GM23248 (cell line): ENCODE measurements around the gene F8A1.
"Not testable (repeated sequence)": the region's sequence is repeated elsewhere in the genome, so short reads cannot be mapped to it uniquely, and the experiment has no call there.

Experiments used
- EZH2 ChIP-seq: fragments of 200-600 bp; sonication (generic); IDR thresholded peaks from 2 replicates; pipeline ENCODE4 v1.6.1; 2018; ENCODE audit warnings: antibody characterized with exemption, mild to moderate bottlenecking; ENCODE audit not compliant: insufficient read depth, poor library complexity, severe bottlenecking
- EZH2phosphoT487 ChIP-seq: fragments of 200-600 bp; sonication (generic); IDR thresholded peaks from 2 replicates; pipeline ENCODE4 v1.6.1; 2018; ENCODE audit warnings: antibody characterized with exemption, moderate library complexity, mild to moderate bottlenecking, low read depth; ENCODE audit not compliant: insufficient read depth

DNA sequence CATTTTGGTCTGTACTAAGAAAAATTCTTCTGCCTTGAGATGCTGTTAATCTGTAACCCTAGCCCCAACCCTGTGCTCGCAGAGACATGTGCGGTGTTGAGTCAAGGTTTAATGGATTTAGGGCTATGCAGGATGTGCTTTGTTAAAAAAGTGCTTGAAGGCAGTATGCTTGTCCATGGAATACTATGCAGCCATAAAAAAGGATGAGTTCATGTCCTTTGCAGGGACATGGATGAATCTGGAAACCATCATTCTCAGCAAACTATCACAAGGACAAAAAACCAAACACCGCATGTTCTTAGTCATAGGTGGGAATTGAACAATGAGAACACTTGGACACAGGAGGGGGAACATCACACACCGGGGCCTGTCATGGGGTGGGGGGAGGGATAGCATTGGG is 23.9 kb downstream of the F8A1 start:
- TF ChIP-seq EZH2, EZH2phosphoT487: not testable (repeated sequence)
